GM20431 (cell line): ENCODE results near the gene MAP6D1.
"Not testable (repeated sequence)": the region's sequence is repeated elsewhere in the genome, so short reads cannot be mapped to it uniquely, and the experiment has no call there.

Experiments
- in situ Hi-C: fragments of 300-500 bp; cut with MseI, MboI; formaldehyde crosslinking; loops from one replicate; pipeline ENCODE4 v1.15.0; 2020; ENCODE audit warnings: low sequenced_read_pairs; ENCODE audit not compliant: unreplicated experiment

The MAP6D1 gene

DNA sequence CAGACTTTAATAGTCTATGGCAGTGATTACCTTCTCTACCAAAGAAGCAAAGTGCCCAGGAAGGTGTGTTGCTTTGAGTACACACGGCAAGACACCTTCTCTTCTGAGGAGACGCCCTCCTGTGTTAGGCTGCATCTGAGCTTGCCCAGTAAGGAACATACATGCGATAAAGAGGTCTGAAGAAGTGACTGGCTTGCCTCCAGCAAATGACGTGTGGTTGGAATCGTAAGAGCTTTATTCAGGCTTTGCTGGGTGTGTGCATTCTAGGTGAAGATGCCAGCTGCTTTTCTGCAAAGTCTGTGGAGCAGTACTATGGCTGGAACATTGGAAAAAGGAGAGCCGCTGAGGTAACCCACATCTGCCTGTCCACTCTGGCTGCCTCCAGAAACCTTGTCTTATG, 22.4 kb downstream of the MAP6D1 start:
- in situ Hi-C loops: no loop called here

- in situ Hi-C loops: no loop called here
Observed at GRCh38 chr3:183801601-183802000, 23.8 kb downstream of the MAP6D1 start.

- in situ Hi-C loops: no loop called here
Observed at GRCh38 chr3:183800243-183800863, 25.0 kb downstream of the MAP6D1 start.

GRCh38 chr3:183799461-183799860, 25.9 kb downstream of the MAP6D1 start:
- in situ Hi-C loops: no loop called here

DNA sequence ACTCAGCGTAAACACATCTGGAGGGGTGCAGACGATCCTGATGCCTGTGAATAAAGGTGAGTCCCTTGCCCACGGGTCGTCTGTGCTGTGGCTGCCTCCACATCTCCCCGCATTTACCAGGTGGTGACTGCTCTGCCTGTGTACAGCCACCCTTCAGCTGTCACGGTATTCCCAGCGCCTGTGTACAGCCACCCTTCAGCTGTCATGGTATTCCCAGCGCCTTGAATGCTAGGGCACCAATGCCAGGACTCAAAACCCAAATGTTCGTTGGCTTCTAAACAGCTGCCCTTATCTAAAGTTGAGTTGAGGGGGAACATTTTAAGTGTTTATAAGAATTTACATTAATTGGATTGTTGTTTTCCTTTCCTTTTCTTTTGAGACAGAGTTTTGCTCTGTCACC, 27.4 kb downstream of the MAP6D1 start:
- in situ Hi-C loops: no loop called here

DNA sequence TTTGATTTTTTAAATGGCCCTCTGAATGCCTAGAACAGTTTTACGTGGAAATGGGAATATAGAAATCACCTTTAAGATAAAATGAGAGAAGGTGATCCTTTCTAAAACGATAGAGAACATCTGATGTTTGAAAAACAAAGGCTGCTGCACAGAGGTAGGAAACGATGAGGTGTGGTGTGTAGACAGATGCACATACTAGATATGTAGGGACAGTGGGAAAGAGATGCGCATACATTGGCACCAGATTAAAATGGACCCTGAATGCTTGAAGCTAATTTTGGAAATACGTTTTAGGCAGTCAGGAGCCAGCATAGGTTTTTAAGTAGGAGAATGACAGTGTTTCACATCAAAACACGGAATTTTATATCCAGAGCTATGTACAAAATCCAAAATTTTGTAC, 29.0 kb downstream of the MAP6D1 start:
- in situ Hi-C loops: no loop called here

- in situ Hi-C loops: no loop called here
Observed at GRCh38 chr3:183794452-183794851, 30.9 kb downstream of the MAP6D1 start.

- in situ Hi-C loops: no loop called here
Observed at GRCh38 chr3:183792976-183793375, 32.4 kb downstream of the MAP6D1 start.

- in situ Hi-C loops: no loop called here
Observed at GRCh38 chr3:183790700-183791099, 34.7 kb downstream of the MAP6D1 start.

DNA sequence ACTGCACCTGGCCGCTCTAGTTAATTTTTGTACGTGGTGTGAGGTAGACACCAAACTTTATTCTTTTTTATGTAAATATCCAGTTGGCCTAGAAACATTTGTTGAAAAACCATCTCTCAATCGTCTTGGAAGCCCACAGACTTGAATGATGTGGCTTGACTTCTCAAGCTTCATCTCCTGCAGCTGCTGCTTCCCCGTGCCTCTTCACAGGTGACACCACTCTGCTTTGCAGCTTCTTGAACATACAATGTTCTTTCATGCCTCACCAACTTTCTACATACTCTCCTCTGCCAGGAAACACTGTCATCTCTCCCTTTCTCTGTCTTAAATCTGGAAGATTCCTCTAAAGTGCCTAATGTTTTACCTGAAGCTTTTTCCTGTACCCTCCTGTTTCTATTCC, 35.6 kb downstream of the MAP6D1 start:
- in situ Hi-C loops: no loop called here

- in situ Hi-C loops: not testable (repeated sequence)
Observed at GRCh38 chr3:183784503-183784902, 40.9 kb downstream of the MAP6D1 start.

GRCh38 chr3:183782576-183783276, 42.7 kb downstream of the MAP6D1 start:
- in situ Hi-C loops: no loop called here

- in situ Hi-C loops: no loop called here
Observed at GRCh38 chr3:183781246-183781645, 44.1 kb downstream of the MAP6D1 start.

- in situ Hi-C loops: no loop called here
Observed at GRCh38 chr3:183779896-183780465, 45.4 kb downstream of the MAP6D1 start.

DNA sequence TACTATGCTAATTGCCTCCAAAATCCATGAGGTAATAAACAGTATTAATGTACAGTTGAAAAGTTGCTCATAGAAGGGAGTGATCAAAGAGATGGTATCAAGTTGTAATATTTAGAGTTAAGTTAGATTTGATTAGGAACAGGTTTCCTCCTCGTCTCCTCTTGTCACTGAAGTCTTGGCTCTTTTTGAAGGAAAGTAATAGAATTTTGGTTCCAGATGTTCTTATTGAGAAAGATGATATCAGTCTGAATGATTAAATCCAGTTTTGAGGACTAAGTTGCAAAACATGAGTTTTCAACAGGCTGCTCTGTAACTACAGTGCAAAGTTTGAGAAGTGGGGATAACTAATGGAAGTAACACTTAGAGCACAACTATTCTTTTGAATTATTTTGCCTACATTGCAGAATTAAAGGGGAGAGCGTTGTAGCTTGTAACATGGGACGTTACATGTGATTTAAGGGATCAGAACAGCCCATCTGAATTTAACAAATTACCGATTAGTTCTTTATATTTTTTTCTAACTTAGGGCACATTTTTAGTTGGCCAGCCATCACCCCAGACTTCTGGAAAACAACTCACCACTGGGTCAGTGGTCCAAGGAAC, 48.3 kb downstream of the MAP6D1 start:
- in situ Hi-C loops: no loop called here

DNA sequence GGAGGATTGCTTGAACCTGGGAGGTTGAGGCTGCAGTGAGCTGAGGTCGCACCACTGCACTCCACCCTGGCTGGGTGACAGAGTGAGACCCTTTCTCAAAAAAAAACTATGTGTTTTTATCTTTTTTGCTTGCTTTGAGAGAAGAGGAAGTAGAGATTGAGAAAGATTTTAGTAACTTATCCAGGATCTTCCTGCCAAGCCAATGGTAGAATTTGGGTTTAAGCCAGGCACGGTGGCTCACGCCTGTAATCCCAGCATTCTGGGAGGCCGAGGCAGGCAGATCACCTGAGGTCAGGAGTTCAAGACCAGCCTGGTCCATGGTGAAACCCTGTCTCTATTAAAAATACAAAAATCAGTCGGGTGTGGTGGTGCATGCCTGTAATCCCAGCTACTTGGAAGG, 48.9 kb downstream of the MAP6D1 start:
- in situ Hi-C loops: not testable (repeated sequence)

- in situ Hi-C loops: no loop called here
Observed at GRCh38 chr3:183775781-183776180, 49.6 kb downstream of the MAP6D1 start.

DNA sequence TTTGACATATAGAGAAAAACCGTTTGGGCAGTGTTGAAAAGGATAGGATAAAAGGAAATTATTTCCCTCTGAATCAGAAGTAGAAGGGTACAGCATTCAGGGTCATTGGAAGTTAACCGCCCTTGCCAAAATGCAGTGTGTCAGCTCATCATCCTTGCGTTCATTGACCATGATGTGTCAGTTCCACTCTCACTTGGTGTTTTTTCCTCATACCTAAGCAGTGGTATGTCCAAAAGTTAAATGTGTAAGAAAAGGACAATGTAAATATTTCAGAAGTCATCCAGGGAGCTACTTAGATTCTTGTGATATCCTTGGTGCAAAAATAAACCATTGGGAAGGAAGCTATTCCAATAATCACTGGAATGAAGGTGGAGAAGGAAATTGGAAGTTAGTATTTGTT, 50.7 kb downstream of the MAP6D1 start:
- in situ Hi-C loops: loop anchor here (25.0 kb wide), 1 partner anchor 312 kb away; no protein-coding TSS in a partner anchor

DNA sequence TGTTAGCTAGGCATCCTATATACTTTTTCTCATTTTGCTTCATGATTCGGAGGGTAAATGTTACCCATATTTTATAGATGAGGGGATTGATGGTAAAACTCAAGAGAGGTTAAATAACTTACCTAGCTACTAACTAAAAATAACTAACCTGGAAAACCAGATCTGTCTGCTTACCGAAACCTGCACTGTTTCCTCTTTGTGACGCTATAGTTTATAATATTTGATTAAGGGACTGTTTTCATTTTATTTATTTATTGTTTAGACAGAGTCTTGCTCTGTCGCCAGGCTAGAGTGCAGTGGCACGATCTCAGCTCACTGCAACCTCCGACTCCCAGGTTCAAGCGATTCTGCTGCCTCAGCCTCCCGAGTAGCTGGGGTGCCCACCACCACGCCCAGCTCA, 55.9 kb downstream of the MAP6D1 start:
- in situ Hi-C loops: loop anchor here (25.0 kb wide), 1 partner anchor 307 kb away; no protein-coding TSS in a partner anchor

- in situ Hi-C loops: loop anchor here (25.0 kb wide), 1 partner anchor 306 kb away; no protein-coding TSS in a partner anchor
Observed at GRCh38 chr3:183768114-183768513, 57.3 kb downstream of the MAP6D1 start.
